HUES48 (cell line): ENCODE data around the gene USP47.

Experiments used
- H3K27ac ChIP-seq: one replicate; pipeline ENCODE4 v1.7.0; 2013; ENCODE audit warnings: low read depth, low read length, inconsistent platforms
- H3K27me3 ChIP-seq: 2 replicates; pipeline ENCODE4 v1.6.1; 2013; ENCODE audit warnings: mild to moderate bottlenecking, low read length; ENCODE audit not compliant: control insufficient read depth, insufficient read depth
- H3K36me3 ChIP-seq: 2 replicates; pipeline ENCODE4 v1.6.1; 2013; ENCODE audit warnings: low read length; ENCODE audit not compliant: control insufficient read depth, insufficient read depth
- H3K4me1 ChIP-seq: 2 replicates; pipeline ENCODE4 v1.6.1; 2013; ENCODE audit warnings: mild to moderate bottlenecking, low read length; ENCODE audit not compliant: control insufficient read depth, insufficient read depth
- H3K4me3 ChIP-seq: 2 replicates; pipeline ENCODE4 v1.5.1; 2013; ENCODE audit warnings: mild to moderate bottlenecking, low read depth, low read length
- H3K9ac ChIP-seq: 2 replicates; pipeline ENCODE4 v1.6.1; 2013; ENCODE audit warnings: mild to moderate bottlenecking, low read depth, low read length, moderate library complexity
- H3K9me3 ChIP-seq: 2 replicates; pipeline ENCODE4 v1.6.1; 2013; ENCODE audit warnings: low read length; ENCODE audit not compliant: control insufficient read depth, insufficient read depth

Gene USP47

GRCh38 chr11:11841723-11842420 is at the start of gene USP47:
USP47 (plus strand) TSS chr11:11841972; CDS start chr11:11842186, 214 bp downstream.
- H3K9ac ChIP-seq = peak within 1 kb of the TSS; percentile 89
- peaks cover 38% of the 10 kb centered on the region for H3K4me1 ChIP-seq
- H3K27ac ChIP-seq = peak within 1 kb of the TSS; percentile 96
- peak within 1 kb of the TSS; percentile 96 for H3K4me3 ChIP-seq
- no peaks in the 10 kb centered on the region for H3K9me3 ChIP-seq
- no peaks in the 10 kb centered on the region for H3K36me3 ChIP-seq
- no peaks in the 10 kb centered on the region for H3K27me3 ChIP-seq

- Histone ChIP-seq H3K9ac (no peak overlapping the region), H3K27ac (no peak overlapping the region), H3K9me3 (no peaks in the 10 kb centered on the region), H3K36me3 (no peaks in the 10 kb centered on the region), H3K4me3 (no peak overlapping the region), H3K4me1 (no peaks in the 10 kb centered on the region), H3K27me3 (no peaks in the 10 kb centered on the region)
These were observed 48.7 kb upstream of the USP47 start for GRCh38 chr11:11793073-11793472.

GRCh38 chr11:11798586-11799438 is 43.0 kb upstream of the USP47 start:
- Histone ChIP-seq H3K4me1 (no peaks in the 10 kb centered on the region), H3K27ac (no peak overlapping the region), H3K9me3 (no peaks in the 10 kb centered on the region), H3K27me3 (no peaks in the 10 kb centered on the region), H3K36me3 (no peaks in the 10 kb centered on the region), H3K4me3 (no peak overlapping the region), H3K9ac (no peak overlapping the region)

- Histone ChIP-seq H3K9me3 (no peaks in the 10 kb centered on the region), H3K36me3 (no peaks in the 10 kb centered on the region), H3K4me1 (no peaks in the 10 kb centered on the region), H3K9ac (no peak overlapping the region), H3K27ac (no peak overlapping the region), H3K27me3 (no peaks in the 10 kb centered on the region), H3K4me3 (no peak overlapping the region)
These were observed 36.5 kb upstream of the USP47 start for GRCh38 chr11:11805228-11805627.

- no peak overlapping the region for H3K27ac ChIP-seq
- no peaks in the 10 kb centered on the region for H3K4me1 ChIP-seq
- H3K9me3 ChIP-seq = no peaks in the 10 kb centered on the region
- no peak overlapping the region for H3K9ac ChIP-seq
- H3K36me3 ChIP-seq = no peaks in the 10 kb centered on the region
- no peak overlapping the region for H3K4me3 ChIP-seq
- H3K27me3 ChIP-seq = no peaks in the 10 kb centered on the region
These were observed 35.7 kb upstream of the USP47 start for GRCh38 chr11:11806074-11806473.

- no peak overlapping the region for H3K27ac ChIP-seq
- H3K4me1 ChIP-seq = no peaks in the 10 kb centered on the region
- H3K9ac ChIP-seq = no peak overlapping the region
- no peaks in the 10 kb centered on the region for H3K36me3 ChIP-seq
- no peaks in the 10 kb centered on the region for H3K27me3 ChIP-seq
- no peak overlapping the region for H3K4me3 ChIP-seq
- H3K9me3 ChIP-seq = no peaks in the 10 kb centered on the region
These were observed 35.2 kb upstream of the USP47 start for GRCh38 chr11:11806586-11806985.

- Histone ChIP-seq H3K4me3 (no peak overlapping the region), H3K36me3 (no peaks in the 10 kb centered on the region), H3K4me1 (no peaks in the 10 kb centered on the region), H3K27me3 (no peaks in the 10 kb centered on the region), H3K9me3 (no peaks in the 10 kb centered on the region), H3K27ac (no peak overlapping the region), H3K9ac (no peak overlapping the region)
These were observed 33.7 kb upstream of the USP47 start for GRCh38 chr11:11807811-11808782.

- Histone ChIP-seq H3K4me1 (no peaks in the 10 kb centered on the region), H3K27ac (no peak overlapping the region), H3K9ac (no peak overlapping the region), H3K4me3 (no peak overlapping the region), H3K27me3 (no peaks in the 10 kb centered on the region), H3K36me3 (no peaks in the 10 kb centered on the region), H3K9me3 (no peaks in the 10 kb centered on the region)
These were observed 32.7 kb upstream of the USP47 start for GRCh38 chr11:11808992-11809615.

GRCh38 chr11:11810764-11811726 is 30.7 kb upstream of the USP47 start:
- Histone ChIP-seq H3K27ac (no peak overlapping the region), H3K9ac (no peak overlapping the region), H3K4me1 (no peaks in the 10 kb centered on the region), H3K36me3 (no peaks in the 10 kb centered on the region), H3K9me3 (no peaks in the 10 kb centered on the region), H3K4me3 (no peak overlapping the region), H3K27me3 (no peaks in the 10 kb centered on the region)
